ENCODE measurements around the gene AP3S2. TPM values are rescaled to one million over a fixed set of nuclear protein-coding genes. Genes with fewer than 3 reads are reported as not detected.

Gene AP3S2
- total RNA-seq, 4 donors from 2014 or later, result 17.4 to 70.6 (median 35.9) TPM

DNA sequence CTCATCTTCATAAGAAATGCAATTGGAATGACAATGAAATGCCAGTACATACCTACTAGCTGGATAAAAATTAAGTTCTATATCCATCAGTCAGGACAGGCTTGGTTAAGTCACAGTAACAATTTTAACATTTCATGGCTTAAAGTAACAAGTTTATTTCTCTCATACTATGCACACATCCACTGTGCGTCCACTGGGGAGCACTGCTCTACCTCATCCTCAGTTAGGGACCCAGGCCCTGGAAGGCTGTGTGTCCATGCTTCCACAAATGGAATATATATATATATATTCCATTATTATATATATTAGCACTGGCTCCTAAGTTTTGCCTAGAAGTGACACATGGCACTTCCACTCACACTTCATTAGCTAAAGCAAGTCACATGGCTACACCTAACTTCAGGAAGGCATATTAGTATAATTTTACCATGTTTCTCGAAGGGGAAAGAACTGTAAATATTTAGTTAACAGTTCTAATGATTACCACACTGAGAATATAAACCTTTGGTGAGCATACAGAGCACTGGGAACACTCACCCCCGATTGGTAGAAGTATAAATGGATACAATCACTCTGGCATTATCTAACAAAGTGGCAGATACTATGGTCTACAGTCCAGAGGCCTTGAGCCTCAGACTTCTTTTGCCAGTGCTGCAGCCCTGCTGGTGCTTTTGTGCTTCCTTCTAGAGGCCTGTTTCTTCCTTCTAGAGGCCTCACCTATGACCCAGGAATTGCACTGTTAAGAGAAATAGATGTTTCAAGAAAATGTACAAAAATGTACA lies 28.6 kb downstream of the AP3S2 start:
- DNase-seq, result no peak
- Histone ChIP-seq H3K27me3 (no peaks in the 10 kb centered on the region), H3K27ac (no peak overlapping the region), H3K9me3 (no peaks in the 10 kb centered on the region), H3K4me1 (no peaks in the 10 kb centered on the region), H3K36me3 (no peaks in the 10 kb centered on the region), H3K4me3 (no peak overlapping the region)
- no peak for TF ChIP-seq POLR2A (IDR thresholded peaks at IDR 0.05)
- TF ChIP-seq, protein P1, sequence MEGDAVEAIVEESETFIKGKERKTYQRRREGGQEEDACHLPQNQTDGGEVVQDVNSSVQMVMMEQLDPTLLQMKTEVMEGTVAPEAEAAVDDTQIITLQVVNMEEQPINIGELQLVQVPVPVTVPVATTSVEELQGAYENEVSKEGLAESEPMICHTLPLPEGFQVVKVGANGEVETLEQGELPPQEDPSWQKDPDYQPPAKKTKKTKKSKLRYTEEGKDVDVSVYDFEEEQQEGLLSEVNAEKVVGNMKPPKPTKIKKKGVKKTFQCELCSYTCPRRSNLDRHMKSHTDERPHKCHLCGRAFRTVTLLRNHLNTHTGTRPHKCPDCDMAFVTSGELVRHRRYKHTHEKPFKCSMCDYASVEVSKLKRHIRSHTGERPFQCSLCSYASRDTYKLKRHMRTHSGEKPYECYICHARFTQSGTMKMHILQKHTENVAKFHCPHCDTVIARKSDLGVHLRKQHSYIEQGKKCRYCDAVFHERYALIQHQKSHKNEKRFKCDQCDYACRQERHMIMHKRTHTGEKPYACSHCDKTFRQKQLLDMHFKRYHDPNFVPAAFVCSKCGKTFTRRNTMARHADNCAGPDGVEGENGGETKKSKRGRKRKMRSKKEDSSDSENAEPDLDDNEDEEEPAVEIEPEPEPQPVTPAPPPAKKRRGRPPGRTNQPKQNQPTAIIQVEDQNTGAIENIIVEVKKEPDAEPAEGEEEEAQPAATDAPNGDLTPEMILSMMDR (IDR thresholded peaks at IDR 0.05), result no peak
- intact Hi-C loops (cut with DNase I; ENCODE audit: low total_unique reads), result no loop called here

- no peak for TF ChIP-seq POLR2A (IDR thresholded peaks at IDR 0.05)
- TF ChIP-seq, protein P1 (IDR thresholded peaks at IDR 0.05), result no peak
- Histone ChIP-seq H3K4me1 (no peaks in the 10 kb centered on the region), H3K4me3 (no peak overlapping the region), H3K36me3 (no peaks in the 10 kb centered on the region), H3K27ac (no peak overlapping the region), H3K27me3 (no peaks in the 10 kb centered on the region), H3K9me3 (no peaks in the 10 kb centered on the region)
- no peak for DNase-seq
- intact Hi-C loops (cut with DNase I; ENCODE audit: low total_unique reads), result no loop called here
Measured at GRCh38 chr15:89863918-89864317, 29.9 kb downstream of the AP3S2 start.

GRCh38 chr15:89860891-89861290 lies 32.9 kb downstream of the AP3S2 start:
- no peaks in the 10 kb centered on the region for H3K27me3 ChIP-seq
- intact Hi-C loops (cut with DNase I; ENCODE audit: low total_unique reads), result no loop called here
- no peak overlapping the region for H3K4me3 ChIP-seq
- no peaks in the 10 kb centered on the region for H3K9me3 ChIP-seq
- no peak overlapping the region for H3K27ac ChIP-seq
- H3K36me3 ChIP-seq, result no peaks in the 10 kb centered on the region
- TF ChIP-seq, protein P1 (IDR thresholded peaks at IDR 0.05), result no peak
- TF ChIP-seq POLR2A (IDR thresholded peaks at IDR 0.05), result no peak
- no peaks in the 10 kb centered on the region for H3K4me1 ChIP-seq
- no peak for DNase-seq

DNA sequence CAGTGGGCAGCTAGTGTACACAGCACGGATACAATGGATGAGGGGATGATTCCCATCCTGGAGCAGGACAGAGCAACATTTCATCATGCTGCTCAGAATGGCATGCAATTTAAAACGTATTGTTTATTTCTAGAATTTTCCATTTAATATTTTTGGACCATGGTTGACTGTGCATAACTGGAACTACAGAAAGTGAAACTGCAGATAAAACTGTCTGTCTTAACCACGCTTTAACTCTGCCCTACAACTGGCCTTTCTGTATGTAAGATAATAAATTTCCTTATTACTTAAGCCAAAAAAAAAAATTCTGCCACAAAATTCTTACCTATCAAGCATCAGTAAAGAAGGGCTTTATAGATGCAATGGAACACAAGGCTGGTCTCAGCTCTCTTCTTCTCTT lies 33.4 kb downstream of the AP3S2 start:
- Histone ChIP-seq H3K36me3 (no peaks in the 10 kb centered on the region), H3K4me1 (no peaks in the 10 kb centered on the region)

More for the DNA sequence above, 33.4 kb downstream of the AP3S2 start:
- Histone ChIP-seq H3K27ac (no peak overlapping the region), H3K9me3 (no peaks in the 10 kb centered on the region), H3K27me3 (no peaks in the 10 kb centered on the region), H3K4me3 (no peak overlapping the region)
- intact Hi-C loops (cut with DNase I; ENCODE audit: low total_unique reads), result no loop called here
- TF ChIP-seq, protein P1 (IDR thresholded peaks at IDR 0.05), result no peak
- no peak for DNase-seq
